Endodermal cell (in vitro differentiated cells): ENCODE data around the gene DCUN1D3. TPM values are rescaled to one million over a fixed set of nuclear protein-coding genes. Genes with fewer than 3 reads are reported as not detected.
"Not testable (repeated sequence)": the region's sequence is repeated elsewhere in the genome, so short reads cannot be mapped to it uniquely, and the experiment has no call there.

ENCODE experiments used
- DNase-seq: peaks from one replicate; pipeline ENCODE4 v3.0.0-alpha.2; 2017
- H3K27ac ChIP-seq: 2 replicates; pipeline ENCODE4 v1.5.1; 2013; ENCODE audit warnings: mild to moderate bottlenecking, low read depth, low read length, moderate library complexity
- H3K27me3 ChIP-seq: 2 replicates; pipeline ENCODE4 v1.6.1; 2013; ENCODE audit warnings: mild to moderate bottlenecking, low read length, moderate library complexity; ENCODE audit not compliant: insufficient read depth, control insufficient read depth, poor library complexity, severe bottlenecking
- H3K36me3 ChIP-seq: 2 replicates; pipeline ENCODE4 v1.7.0; 2013; ENCODE audit warnings: mild to moderate bottlenecking, low read length, moderate library complexity; ENCODE audit not compliant: control insufficient read depth, insufficient read depth
- H3K4me1 ChIP-seq: one replicate; pipeline ENCODE4 v1.7.0; 2013; ENCODE audit warnings: low read length; ENCODE audit not compliant: control insufficient read depth, insufficient read depth
- H3K4me3 ChIP-seq: 2 replicates; pipeline ENCODE4 v1.5.1; 2013; ENCODE audit warnings: mild to moderate bottlenecking, low read length, moderate library complexity
- H3K9ac ChIP-seq: 2 replicates; pipeline ENCODE4 v1.6.1; 2013; ENCODE audit warnings: mild to moderate bottlenecking, low read length, moderate library complexity; ENCODE audit not compliant: poor library complexity, severe bottlenecking; ENCODE audit errors: extremely low read depth
- H3K9me3 ChIP-seq: 2 replicates; pipeline ENCODE4 v1.6.1; 2013; ENCODE audit warnings: mild to moderate bottlenecking, low read length, moderate library complexity; ENCODE audit not compliant: control insufficient read depth
- H3K27ac Mint-ChIP-seq: 2 replicates; pipeline ENCODE4 v1.8.0; 2020; ENCODE audit warnings: mixed read lengths
- H3K27me3 Mint-ChIP-seq: 2 replicates; pipeline ENCODE4 v1.8.0; 2021; ENCODE audit warnings: mild to moderate bottlenecking, mixed read lengths; ENCODE audit not compliant: insufficient read depth
- H3K36me3 Mint-ChIP-seq: 2 replicates; pipeline ENCODE4 v1.8.0; 2020; ENCODE audit warnings: low read depth, mixed read lengths
- H3K4me1 Mint-ChIP-seq: 2 replicates; pipeline ENCODE4 v1.8.0; 2020; ENCODE audit warnings: mixed read lengths
- H3K4me3 Mint-ChIP-seq: 2 replicates; pipeline ENCODE4 v1.8.0; 2020; ENCODE audit warnings: mild to moderate bottlenecking, moderate library complexity, mixed read lengths
- H3K9me3 Mint-ChIP-seq: 2 replicates; pipeline ENCODE4 v1.8.0; 2020; ENCODE audit warnings: mild to moderate bottlenecking, mixed read lengths
- CTCF ChIP-seq: fragments of 200-600 bp; sonication (generic); conservative IDR thresholded peaks from 2 replicates; pipeline ENCODE4 v1.5.0; 2021; ENCODE audit warnings: antibody characterized with exemption, mild to moderate bottlenecking
- WGBS, 2 experiments: methylation state at CpG; one replicate each; pipeline versions ENCODE4 v1.1.5 to v1.1.7; 2013; ENCODE audit warnings: missing lambda C conversion rate in 2 of 2, mixed read lengths in 1 of 2; ENCODE audit not compliant: insufficient coverage in 1 of 2, insufficient read length in 1 of 2; 5-methylcytosine and 5-hydroxymethylcytosine counted together
- total RNA-seq, 2 donors: library from RNA; stranded (reverse); fragmentation: NEBNext Ultra II Directional in 1 of 2; extraction: Animal tissue kit (Norgen Biotek cat#: 25700) in 1 of 2; gene quantifications; 2 replicates in 1 of 2; 3 replicates in 1 of 2; pipeline ENCODE4 v1.2.1, GENCODE V29; 2021

Gene DCUN1D3
- total RNA-seq, 2 donors from 2014 or later: 21.3 to 22.7 TPM

DNA sequence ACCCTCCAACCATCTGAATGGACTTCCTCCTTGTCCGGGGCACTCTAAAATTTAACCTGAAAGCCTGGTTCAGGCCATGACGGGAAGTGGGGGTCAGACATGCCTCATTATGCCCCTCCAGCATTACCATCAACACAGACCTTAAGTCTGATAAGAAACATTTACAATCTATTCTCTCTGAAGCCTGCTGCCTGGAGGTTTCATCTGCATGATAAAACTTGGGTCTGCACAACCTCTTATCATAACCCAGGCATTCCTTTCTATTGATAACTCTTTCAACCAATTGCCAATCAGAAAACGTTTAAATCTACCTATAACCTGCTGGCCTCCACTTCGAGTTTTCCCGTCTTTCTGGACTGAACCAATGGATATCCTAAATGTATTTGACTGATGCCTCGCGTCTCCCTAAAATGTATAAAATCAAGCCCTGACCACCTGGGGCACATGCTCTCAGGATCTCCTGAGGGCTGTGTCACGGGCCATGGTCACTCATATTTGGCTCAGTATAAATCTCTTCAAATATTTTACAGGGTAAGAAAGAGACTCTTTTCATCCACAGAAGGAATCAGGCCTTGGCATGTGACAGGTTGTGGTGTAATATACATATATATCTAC, 46.0 kb upstream of the DCUN1D3 start:
- no peak for TF ChIP-seq CTCF
- Histone ChIP-seq H3K9ac (no peak overlapping the region), H3K4me3 (no peak overlapping the region), H3K36me3 (no peaks in the 10 kb centered on the region), H3K9me3 (no peaks in the 10 kb centered on the region), H3K27ac (no peak overlapping the region), H3K4me1 (no peaks in the 10 kb centered on the region), H3K27me3 (no peaks in the 10 kb centered on the region)
- no peaks in the 10 kb centered on the region for H3K9me3 Mint-ChIP-seq
- H3K36me3 Mint-ChIP-seq: no peaks in the 10 kb centered on the region
- peaks cover 7% of the 10 kb centered on the region for H3K4me1 Mint-ChIP-seq
- no peak overlapping the region for H3K4me3 Mint-ChIP-seq
- WGBS, 2 experiments: 84 to 89% methylated on average over 7 to 8 of the region's 8 CpGs
- DNase-seq: no peak
- H3K27ac Mint-ChIP-seq: no peak overlapping the region
- H3K27me3 Mint-ChIP-seq: no peaks in the 10 kb centered on the region

- not testable (repeated sequence) for H3K36me3 ChIP-seq, H3K36me3 Mint-ChIP-seq, H3K27me3 ChIP-seq, H3K27me3 Mint-ChIP-seq, H3K9me3 ChIP-seq, DNase-seq, H3K4me3 ChIP-seq, H3K27ac ChIP-seq, H3K9me3 Mint-ChIP-seq, H3K4me3 Mint-ChIP-seq, H3K4me1 Mint-ChIP-seq, H3K27ac Mint-ChIP-seq, H3K9ac ChIP-seq, H3K4me1 ChIP-seq
- 87 to 94% methylated on average over 11 of the region's 11 CpGs for WGBS, 2 experiments
Observed at GRCh38 chr16:20945575-20945875, 45.4 kb upstream of the DCUN1D3 start.

DNA sequence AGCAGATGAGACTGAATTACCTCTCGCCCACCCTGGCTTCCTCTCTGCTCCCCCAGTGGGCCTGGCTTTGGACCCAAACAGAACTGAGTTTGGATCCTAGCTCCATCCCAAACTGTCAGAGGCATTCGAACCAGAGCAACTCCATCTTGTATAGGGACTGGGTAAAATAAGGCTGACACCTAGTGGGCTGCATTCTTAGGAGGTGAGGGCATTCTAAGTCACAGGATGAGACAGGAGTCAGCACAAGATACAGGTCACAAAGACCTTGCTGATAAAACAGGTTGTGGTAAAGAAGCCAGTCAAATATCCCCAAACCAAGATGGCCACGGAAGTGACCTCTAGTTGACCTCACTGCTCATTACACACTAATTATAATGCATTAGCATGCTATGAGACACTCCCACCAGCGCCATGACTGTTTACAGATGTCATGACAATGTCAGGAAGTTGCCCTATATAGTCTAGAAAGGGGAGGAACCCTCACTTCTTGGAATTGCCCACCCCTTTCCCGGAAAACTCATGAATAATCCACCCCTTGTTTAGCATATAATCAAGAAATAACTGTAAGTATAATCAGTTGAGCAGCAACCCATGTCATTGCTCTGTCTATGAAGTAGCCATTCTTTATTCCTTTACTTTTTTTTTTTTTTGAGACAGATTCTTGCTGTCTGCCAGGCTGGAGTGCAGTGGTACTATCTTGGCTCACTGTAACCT, 44.9 kb upstream of the DCUN1D3 start:
- no peak for TF ChIP-seq CTCF
- H3K4me1 ChIP-seq: no peaks in the 10 kb centered on the region
- H3K36me3 Mint-ChIP-seq: no peaks in the 10 kb centered on the region
- no peaks in the 10 kb centered on the region for H3K27me3 Mint-ChIP-seq
- H3K4me1 Mint-ChIP-seq: peaks cover 7% of the 10 kb centered on the region
- H3K27me3 ChIP-seq: no peaks in the 10 kb centered on the region
- H3K9me3 ChIP-seq: no peaks in the 10 kb centered on the region
- no peak overlapping the region for H3K4me3 ChIP-seq
- H3K9ac ChIP-seq: no peak overlapping the region
- peak overlapping the region; percentile 35 for H3K27ac Mint-ChIP-seq
- DNase-seq: peak; percentile 50
- H3K4me3 Mint-ChIP-seq: no peak overlapping the region
- no peaks in the 10 kb centered on the region for H3K9me3 Mint-ChIP-seq
- no peaks in the 10 kb centered on the region for H3K36me3 ChIP-seq
- 83 to 91% methylated on average over 1 to 4 of the region's 5 CpGs for WGBS, 2 experiments
- H3K27ac ChIP-seq: no peak overlapping the region
